HG03045 (cell line): Measurements from ENCODE around the gene SYS1.

ENCODE experiments used
- ATAC-seq: cut with Tn5 transposase; IDR thresholded peaks from one replicate; pipeline ENCODE4 v1.9.1; 2021; ENCODE audit warnings: mild to moderate bottlenecking, moderate library complexity; ENCODE audit not compliant: unreplicated experiment

SYS1 gene

GRCh38 chr20:45374966-45375365 lies 12.0 kb downstream of the SYS1 start:
- no peak for ATAC-seq

GRCh38 chr20:45377269-45377668 lies 14.3 kb downstream of the SYS1 start:
- ATAC-seq, result no peak

- ATAC-seq, result no peak
Measured at GRCh38 chr20:45378191-45378590, 15.2 kb downstream of the SYS1 start, which contains the start of gene TP53TG5. TSS of gene TP53TG5 (minus strand) at chr20:45378325. CDS start at chr20:45378236, 89 bp downstream.

- no peak for ATAC-seq
Measured at GRCh38 chr20:45387274-45387673, 24.3 kb downstream of the SYS1 start.

GRCh38 chr20:45390931-45391330 lies 28.0 kb downstream of the SYS1 start:
- ATAC-seq, result no peak

- ATAC-seq, result no peak
Measured at GRCh38 chr20:45391559-45391958, 28.6 kb downstream of the SYS1 start.

GRCh38 chr20:45392733-45393132 lies 29.8 kb downstream of the SYS1 start:
- no peak for ATAC-seq

- no peak for ATAC-seq
Measured at GRCh38 chr20:45394221-45395113, 31.5 kb downstream of the SYS1 start.

- ATAC-seq, result no peak
Measured at GRCh38 chr20:45395114-45395415, 32.1 kb downstream of the SYS1 start.

GRCh38 chr20:45399018-45399417 lies 36.1 kb downstream of the SYS1 start:
- no peak for ATAC-seq

- no peak for ATAC-seq
Measured at GRCh38 chr20:45400346-45401031, 37.5 kb downstream of the SYS1 start.

GRCh38 chr20:45402946-45403345 lies 40.0 kb downstream of the SYS1 start:
- no peak for ATAC-seq

- no peak for ATAC-seq
Measured at GRCh38 chr20:45404438-45404837, 41.5 kb downstream of the SYS1 start.

- ATAC-seq, result no peak
Measured at GRCh38 chr20:45405571-45406259, 42.8 kb downstream of the SYS1 start.

- no peak for ATAC-seq
Measured at GRCh38 chr20:45406260-45407066, 43.5 kb downstream of the SYS1 start.

GRCh38 chr20:45407067-45407745 lies 44.2 kb downstream of the SYS1 start:
- ATAC-seq, result no peak

GRCh38 chr20:45407783-45408645 lies 45.1 kb downstream of the SYS1 start, which contains the start of gene DBNDD2:
TSS of gene DBNDD2 (plus strand) at chr20:45408289. CDS start at chr20:45408468, 179 bp downstream.
- ATAC-seq, result no peak

- no peak for ATAC-seq
Measured at GRCh38 chr20:45408646-45409213, 45.8 kb downstream of the SYS1 start.
